GM12864 (cell line): ENCODE data around the gene HJURP.

Experiments used
- DNase-seq: peaks from one replicate; pipeline ENCODE4 v3.0.0-alpha.2; 2011; ENCODE audit warnings: low read depth
- H3K4me3 ChIP-seq: 2 replicates; pipeline ENCODE4 v1.5.1; 2011; ENCODE audit warnings: mild to moderate bottlenecking, low read depth, low read length, control low read depth
- TF ChIP-seq, protein P1 (sequence below): IDR thresholded peaks from 2 replicates; pipeline ENCODE4 v1.5.1; 2011; ENCODE audit warnings: low read depth, mild to moderate bottlenecking, moderate library complexity, low read length, control low read depth, inconsistent platforms; ENCODE audit errors: missing control alignments

HJURP gene

DNA sequence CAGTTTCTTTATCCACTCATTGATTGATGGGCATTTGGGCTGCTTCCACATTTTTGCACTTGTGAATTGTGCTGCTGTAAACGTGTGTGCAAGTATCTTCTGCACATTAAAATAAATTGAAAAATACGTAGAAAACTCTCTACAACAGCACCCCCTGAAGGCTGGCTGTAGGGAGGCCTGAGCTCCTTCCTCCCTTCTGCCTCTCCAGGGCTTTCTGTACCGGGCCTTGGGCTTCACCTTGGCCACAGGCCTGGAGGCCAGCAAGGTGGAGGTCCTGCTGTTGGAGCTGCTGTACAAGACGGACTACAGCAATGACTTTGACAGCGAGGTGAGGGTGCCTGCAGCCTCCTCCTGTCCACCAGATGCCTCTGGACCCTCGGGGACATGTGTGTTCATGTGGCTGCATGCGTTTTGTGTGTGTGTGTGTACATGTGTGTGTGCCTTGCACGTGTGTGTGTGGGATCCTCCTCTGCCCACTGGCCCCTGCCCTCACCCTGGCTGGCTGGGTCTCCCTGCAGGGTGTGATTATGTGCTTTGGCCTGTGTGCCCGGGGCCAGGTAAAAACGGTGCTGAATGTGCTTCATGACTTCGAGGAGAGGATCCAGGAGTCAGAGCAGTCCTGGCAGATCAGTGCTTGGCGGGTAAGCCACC lies 47.0 kb downstream of the HJURP start:
- H3K4me3 ChIP-seq, result no peak overlapping the region
- no peak for DNase-seq
- TF ChIP-seq, protein P1, sequence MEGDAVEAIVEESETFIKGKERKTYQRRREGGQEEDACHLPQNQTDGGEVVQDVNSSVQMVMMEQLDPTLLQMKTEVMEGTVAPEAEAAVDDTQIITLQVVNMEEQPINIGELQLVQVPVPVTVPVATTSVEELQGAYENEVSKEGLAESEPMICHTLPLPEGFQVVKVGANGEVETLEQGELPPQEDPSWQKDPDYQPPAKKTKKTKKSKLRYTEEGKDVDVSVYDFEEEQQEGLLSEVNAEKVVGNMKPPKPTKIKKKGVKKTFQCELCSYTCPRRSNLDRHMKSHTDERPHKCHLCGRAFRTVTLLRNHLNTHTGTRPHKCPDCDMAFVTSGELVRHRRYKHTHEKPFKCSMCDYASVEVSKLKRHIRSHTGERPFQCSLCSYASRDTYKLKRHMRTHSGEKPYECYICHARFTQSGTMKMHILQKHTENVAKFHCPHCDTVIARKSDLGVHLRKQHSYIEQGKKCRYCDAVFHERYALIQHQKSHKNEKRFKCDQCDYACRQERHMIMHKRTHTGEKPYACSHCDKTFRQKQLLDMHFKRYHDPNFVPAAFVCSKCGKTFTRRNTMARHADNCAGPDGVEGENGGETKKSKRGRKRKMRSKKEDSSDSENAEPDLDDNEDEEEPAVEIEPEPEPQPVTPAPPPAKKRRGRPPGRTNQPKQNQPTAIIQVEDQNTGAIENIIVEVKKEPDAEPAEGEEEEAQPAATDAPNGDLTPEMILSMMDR, result no peak

DNA sequence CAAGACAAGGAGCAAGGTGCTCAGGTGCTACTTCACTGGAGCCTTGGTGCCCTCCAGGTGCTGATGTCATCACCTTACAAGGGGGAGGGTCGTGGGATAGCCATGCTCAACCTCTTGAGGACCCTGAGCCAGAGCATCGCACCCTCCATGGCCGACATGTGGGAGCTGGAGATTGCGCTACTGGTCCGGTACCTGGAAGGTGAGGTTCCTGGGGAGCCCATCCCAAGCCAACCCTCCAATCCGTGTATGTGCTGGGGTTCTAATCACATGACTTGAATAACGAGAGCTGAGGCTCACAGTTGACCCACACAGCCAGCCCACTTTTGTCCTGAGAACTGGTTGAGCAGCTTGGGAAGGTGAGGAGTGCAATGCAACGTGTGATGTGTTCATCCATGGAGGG lies 50.3 kb downstream of the HJURP start:
- TF ChIP-seq, protein P1, result no peak
- H3K4me3 ChIP-seq, result no peak overlapping the region
- DNase-seq, result no peak

DNA sequence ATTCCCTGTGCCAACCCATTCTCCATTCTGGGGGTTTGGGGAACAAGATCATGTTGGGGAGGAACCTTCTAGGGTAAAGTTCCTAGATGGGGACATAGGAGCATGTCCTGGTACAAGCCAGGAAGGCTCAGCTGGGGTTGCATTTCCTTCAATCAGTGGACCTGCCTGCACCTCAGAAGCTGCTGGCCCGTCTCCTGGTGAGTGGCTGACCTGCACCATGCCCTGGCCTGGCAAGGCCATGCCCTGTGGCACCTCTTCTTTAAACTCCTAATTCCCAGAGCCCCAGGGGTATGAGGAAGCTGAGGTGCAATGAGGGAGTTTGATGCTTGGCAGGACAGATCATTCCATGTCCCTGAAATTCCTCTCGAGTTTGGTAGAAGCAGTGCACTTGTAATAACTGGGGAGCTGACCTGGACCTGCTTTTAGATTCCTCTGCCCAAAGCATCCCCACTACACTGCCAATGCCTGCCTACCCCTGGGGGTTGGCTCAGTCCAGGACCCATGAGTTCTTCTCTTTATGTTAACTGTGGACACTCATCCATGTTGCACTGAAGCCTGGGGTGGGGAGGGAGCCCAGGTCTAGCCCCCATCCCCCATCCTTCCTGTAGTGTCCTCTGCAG lies 50.9 kb downstream of the HJURP start:
- TF ChIP-seq, protein P1, result no peak
- no peak overlapping the region for H3K4me3 ChIP-seq
- DNase-seq, result no peak

DNA sequence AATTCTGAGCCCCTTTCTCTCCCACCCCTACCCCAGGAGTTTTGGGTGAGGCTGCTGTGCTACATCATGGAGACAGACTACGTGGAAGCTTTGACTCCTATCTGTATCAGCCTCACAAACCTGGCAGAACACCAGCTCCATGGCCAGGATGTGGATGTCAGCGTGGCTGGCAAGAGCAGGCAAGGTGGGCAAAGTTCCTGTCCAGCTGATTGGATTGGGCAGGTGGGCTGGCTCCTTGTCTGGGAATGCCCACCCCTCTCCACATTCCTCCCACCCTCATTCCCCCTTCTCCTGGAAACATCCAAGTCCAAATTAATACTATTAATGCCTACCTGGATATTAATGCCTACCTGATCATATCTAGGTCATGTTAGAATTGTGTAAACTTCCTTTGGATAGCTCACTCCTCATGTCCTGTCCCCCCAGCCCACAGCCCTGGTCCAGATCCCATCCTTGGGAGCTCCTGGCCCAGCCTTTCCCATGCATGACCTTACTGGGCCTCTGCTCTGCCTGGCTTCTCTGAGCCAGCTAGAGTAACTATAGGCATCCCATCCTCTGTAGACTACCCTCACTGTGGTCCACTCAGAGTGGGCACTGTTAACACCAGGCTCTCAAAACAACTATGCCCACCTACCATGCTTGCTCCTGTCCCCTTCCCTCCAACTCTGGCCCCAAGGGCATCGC lies 52.1 kb downstream of the HJURP start:
- no peak overlapping the region for H3K4me3 ChIP-seq
- no peak for DNase-seq
- TF ChIP-seq, protein P1, result no peak

DNA sequence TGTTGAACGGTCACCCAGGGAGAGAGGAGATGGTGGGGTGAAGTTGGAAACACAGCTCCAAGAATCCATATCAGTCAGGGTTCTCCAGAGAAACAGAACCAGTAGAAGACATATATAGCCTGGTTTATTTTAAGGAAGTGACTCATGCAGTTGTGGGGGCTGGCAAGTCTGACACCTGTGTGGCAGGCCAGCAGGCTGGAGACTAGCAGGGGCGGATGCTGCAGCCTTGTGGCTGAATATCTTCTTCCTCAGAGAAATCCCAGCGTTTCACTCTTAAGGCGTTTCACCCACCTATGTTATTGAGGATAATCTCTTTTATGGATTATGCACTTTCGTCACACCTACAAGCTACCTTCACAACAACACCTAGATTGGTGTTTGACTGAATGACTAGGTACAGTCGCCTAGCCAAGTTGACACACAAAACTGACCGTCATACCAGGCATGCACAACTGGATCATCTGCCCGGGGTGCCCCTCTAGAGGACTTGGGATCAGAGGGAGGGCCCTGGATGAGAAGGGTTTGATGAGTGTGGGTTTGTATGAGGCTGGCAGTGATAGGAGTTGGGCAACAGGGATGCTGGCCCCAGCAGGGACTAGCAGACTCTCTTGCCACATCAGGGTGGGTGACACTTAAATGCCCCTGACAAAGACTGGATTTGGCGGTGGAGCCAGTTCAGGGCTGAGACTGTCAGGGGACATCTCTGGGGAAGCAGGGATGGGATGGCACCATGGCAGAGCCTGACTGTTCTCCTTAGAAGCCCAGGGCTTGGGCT lies 52.8 kb downstream of the HJURP start:
- H3K4me3 ChIP-seq, result no peak overlapping the region
- TF ChIP-seq, protein P1, result no peak
- DNase-seq, result no peak

DNA sequence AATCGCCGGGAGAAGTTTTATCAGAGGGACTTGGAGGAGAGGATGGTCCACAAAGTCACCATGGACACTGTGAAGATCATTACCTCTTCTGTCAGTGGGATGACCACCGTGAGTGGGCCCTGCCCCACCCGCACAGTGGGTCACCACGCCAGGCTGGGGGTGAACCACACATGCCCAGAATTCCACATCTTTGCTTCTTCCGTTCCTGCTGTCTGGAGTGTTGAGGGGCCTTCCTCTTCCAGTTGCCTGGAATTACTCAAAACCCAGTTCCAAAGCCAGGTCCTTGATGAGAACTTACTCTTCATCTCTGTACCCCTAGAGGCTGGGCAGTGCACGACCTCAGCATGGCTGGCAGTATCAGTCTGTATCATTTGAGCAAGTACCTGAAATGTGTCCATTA lies 54.1 kb downstream of the HJURP start:
- no peak for DNase-seq
- TF ChIP-seq, protein P1, result no peak

More for the DNA sequence above, 54.1 kb downstream of the HJURP start:
- H3K4me3 ChIP-seq, result no peak overlapping the region
